HG03354 (cell line): ENCODE measurements around the gene CLEC18A.
"Not testable (repeated sequence)": the region's sequence is repeated elsewhere in the genome, so short reads cannot be mapped to it uniquely, and the experiment has no call there.

Source experiments
- ATAC-seq: cut with Tn5 transposase; IDR thresholded peaks from one replicate; pipeline ENCODE4 v1.9.1; 2021; ENCODE audit warnings: mild to moderate bottlenecking; ENCODE audit not compliant: unreplicated experiment, poor library complexity, severe bottlenecking

CLEC18A gene

GRCh38 chr16:69951017-69951671 lies at the start of gene CLEC18A:
TSS of gene CLEC18A (plus strand) at chr16:69951334. CDS start at chr16:69951367, 33 bp downstream.
- not testable (repeated sequence) for ATAC-seq

DNA sequence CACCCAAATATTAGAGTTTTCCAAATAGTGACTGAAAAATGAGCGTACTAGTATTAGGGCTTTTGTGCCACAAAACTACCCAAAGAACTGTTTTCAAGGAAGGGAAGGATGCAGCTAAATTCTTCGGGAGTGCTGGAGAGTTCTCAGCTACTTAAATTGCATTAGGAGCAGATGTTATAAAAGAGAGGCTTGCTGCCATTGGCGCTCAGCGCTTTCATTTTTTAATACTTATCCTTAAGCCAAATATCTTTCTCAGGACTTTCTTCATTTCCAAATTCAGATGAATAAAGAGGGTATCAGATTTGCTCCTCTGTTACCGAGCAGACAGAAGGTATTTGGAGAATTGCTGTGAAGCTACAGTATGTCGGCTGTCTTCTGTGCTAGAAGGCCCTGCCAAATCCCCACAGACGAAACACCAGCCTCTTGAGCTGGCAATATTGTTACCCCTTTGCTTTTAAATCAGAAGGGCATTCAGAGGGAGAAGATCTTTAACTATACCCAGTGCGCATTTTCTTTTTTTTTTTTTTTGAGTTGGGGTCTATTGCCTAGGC lies 47.2 kb upstream of the CLEC18A start:
- ATAC-seq = no peak

DNA sequence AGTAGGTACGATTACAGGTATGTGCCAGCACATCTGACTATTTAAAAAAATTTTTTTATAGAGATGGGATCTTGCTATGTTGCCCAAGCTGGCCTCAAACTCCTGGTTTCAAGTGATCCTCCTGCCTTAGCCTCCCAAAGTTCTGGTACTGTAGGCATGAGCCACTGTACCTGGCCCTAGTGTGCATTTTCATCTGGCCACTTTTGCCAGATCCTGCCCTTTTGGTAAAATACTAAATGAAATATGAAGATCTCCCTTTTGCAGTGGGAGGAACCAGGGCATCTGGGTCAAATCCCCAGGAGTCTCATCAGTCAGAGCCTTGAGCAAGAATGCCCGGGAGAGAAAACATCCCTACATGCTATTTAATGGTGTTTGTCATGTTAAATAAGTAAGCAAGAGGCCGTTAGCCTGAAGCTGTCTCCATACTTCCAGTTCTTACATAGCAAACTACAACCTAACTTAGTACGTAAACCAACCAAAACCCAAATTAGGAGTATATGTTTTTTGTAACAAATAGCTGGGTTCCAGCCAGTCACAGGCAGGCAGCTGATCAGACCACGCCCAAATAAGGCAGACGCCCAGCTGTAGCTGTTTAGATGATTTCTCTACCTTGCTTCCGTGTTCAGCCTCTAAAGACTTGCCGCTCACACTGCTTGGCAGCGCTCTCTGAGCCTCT lies 46.5 kb upstream of the CLEC18A start:
- no peak for ATAC-seq

GRCh38 chr16:69905171-69905555 lies 46.0 kb upstream of the CLEC18A start:
- ATAC-seq = no peak

GRCh38 chr16:69906838-69907401 lies 44.2 kb upstream of the CLEC18A start:
- no peak for ATAC-seq

DNA sequence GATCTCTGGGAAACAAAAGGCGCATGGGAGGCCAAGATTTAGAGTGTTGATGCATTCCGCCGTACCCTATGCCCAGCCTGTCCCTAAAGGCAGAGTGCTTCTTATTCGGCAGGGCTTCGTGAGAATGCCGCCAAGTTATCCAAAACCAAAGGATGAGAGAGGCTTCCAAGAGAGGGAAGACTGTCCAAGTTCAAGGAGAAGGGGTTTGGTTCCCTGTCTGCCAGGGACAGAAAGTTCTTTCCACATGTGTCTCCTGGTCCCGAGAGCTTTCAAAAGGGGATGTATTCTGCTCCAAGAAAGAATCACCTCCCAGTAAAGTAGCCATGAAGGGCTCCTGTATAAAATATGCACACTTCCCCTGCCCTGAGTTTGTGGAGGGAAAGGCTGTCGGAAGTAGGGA lies 42.1 kb upstream of the CLEC18A start:
- ATAC-seq = no peak

DNA sequence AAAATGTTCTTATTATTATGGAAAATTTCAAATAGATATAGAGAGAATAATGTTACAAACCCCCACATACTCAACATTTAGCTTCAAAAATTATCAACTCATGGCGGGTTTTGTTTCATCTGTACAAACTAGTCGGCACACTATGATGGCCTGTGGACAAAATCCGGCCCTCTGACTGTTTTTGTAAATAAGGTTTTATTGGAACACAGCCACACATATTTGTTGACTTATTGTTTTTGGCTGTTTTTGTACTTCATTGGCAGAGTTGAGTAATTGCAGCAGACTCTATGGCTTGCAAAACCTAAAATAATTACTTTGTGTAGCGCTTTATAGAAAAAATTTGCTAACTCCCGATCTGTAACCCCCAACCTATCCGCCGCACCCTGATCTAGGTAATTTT lies 41.4 kb upstream of the CLEC18A start:
- ATAC-seq = no peak

- ATAC-seq = no peak
These were observed 40.2 kb upstream of the CLEC18A start for GRCh38 chr16:69910964-69911363.

DNA sequence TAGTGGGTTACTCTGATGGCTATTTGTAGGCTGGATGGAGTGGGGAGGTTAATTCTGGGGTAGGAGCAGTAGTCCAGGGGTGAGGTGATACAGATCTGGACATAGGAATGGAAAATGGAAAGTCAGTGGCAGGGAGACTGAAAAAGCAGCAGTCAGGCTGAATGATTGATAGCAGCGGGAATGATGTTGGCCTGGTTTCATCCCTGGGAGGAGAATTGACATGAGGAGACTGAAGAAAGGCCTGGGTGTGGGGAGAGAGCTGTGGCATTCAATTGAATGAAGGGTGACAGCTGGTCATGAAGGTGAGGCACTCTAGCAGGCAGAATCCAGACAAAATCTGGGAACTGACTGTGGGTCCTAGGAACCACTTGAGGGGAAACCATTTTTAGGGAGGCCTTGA lies 34.7 kb upstream of the CLEC18A start:
- ATAC-seq = no peak

GRCh38 chr16:69917311-69917710 lies 33.8 kb upstream of the CLEC18A start:
- no peak for ATAC-seq

- ATAC-seq = no peak
These were observed 33.4 kb upstream of the CLEC18A start for GRCh38 chr16:69917739-69918138.

- no peak for ATAC-seq
These were observed 32.9 kb upstream of the CLEC18A start for GRCh38 chr16:69918241-69918640.

DNA sequence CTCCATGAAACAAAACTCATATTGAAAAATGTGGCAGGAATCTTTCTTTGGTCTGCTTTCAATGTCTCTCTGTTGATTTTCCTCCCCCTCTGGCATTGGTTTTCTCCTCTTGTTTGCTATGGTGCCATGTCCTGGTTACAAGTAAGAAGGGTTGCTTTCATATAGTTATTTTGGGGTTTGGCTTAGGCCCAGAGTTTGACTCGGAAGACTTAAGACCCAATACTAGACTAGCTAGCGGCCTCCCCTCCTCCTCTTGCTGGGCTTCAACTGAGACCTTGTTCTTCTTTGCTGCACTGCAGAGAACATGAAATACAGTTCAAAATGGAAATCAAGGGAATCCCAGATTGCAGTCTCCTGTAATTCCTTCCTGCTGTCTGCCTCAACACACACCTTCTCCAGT lies 30.0 kb upstream of the CLEC18A start:
- ATAC-seq = no peak

DNA sequence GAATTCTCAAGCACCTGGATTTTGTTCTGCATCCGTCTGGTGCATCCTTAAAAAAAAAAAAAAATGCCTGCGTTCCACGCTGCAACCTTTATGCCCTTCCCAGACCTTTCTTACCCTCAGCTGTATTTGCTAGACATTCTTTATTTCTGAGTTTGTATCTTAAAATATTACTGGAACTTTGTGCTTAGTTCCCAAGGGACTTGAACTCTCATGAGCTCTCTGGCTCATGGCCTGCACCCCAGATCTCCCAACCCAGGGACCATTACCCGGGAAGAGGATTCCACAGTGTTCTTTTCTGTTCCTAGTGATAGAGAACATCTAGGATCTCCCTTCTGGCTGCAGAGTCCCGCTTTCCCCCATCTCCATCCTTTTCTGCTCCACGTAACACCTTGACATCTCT lies 28.9 kb upstream of the CLEC18A start:
- ATAC-seq = no peak

DNA sequence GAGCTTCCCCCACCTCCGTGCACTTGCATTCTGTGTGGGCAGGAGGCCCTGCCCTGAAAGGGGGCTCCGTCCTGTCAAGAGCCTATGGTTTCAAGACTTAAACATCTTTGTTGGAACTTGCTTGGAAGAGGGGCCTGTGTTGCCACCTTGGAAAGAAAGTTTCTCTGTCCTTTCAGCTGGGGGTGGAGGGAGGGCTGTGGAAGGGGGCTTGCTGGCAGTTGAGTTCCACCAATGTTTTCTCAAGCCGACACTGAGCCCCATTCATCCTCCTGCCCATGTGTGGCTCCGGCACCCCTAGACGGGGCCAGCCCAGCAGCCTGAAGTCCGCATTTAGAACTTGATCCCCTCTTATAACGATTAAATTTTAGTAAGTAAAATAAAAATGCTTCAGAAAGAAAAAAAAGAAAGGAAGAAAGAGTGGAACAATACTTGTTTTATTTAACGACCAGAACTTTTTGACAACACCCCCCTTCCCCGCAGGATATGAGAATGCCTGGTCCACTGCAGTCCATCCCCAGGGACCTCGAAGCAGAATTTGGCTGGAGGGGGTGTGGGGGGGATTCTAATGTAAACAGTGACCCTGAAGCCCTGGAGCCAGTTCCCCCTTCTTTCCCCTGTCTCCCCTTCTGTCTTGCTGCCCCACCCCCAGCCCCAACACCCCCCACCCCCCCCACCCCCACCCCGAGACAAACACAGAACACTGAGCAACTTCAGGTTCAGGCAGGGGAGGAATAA lies 26.9 kb upstream of the CLEC18A start:
- ATAC-seq = no peak

GRCh38 chr16:69924777-69925191 lies 26.4 kb upstream of the CLEC18A start:
- ATAC-seq = no peak

DNA sequence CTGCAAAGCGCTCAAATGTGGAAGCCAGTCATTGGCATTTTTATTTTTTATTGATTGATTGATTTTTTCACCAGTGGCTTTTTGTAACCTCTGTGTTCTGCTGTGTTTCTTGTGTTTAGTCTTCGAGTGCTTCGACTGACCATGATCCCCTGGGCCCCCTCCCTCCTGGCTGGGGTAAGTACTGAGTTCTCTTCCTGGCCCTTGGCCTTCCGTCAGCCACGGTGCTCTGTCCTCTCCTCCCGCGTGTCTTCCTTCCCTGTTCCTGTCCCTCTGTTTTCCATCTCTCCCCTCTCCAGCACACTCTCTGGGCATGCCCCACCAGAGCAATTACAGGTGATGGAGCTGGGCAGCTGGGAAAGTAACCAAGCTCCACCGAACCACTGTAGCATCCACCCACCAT lies 25.8 kb upstream of the CLEC18A start:
- ATAC-seq = no peak

- ATAC-seq = no peak
These were observed 24.9 kb upstream of the CLEC18A start for GRCh38 chr16:69926241-69926640.

- ATAC-seq = no peak
These were observed 23.9 kb upstream of the CLEC18A start for GRCh38 chr16:69927056-69927757.
